T-helper 2 cell (primary cell): ENCODE measurements around the gene DPM2.

Source experiments
- DNase-seq, 5 experiments: peaks; one replicate each; pipeline versions ENCODE4 v3.0.0 to v3.0.0-alpha.2; 2012 to 2022

DPM2 gene

GRCh38 chr9:127898433-127899127 lies 39.1 kb downstream of the DPM2 start:
- no peak for DNase-seq

GRCh38 chr9:127897193-127897692 lies 40.4 kb downstream of the DPM2 start:
- no peak for DNase-seq

GRCh38 chr9:127896395-127897192 lies 41.1 kb downstream of the DPM2 start:
- DNase-seq: no peak

GRCh38 chr9:127895811-127896210 lies 41.8 kb downstream of the DPM2 start:
- no peak for DNase-seq

- no peak for DNase-seq
These were observed 44.3 kb downstream of the DPM2 start for GRCh38 chr9:127893392-127893791.

GRCh38 chr9:127892831-127893230 lies 44.8 kb downstream of the DPM2 start:
- DNase-seq: no peak

- no peak for DNase-seq
These were observed 47.6 kb downstream of the DPM2 start for GRCh38 chr9:127890053-127890452.

GRCh38 chr9:127887792-127888191 lies 49.9 kb downstream of the DPM2 start:
- peak in 1 of 5 experiments; percentile 35 for DNase-seq

GRCh38 chr9:127886401-127886972 lies 51.2 kb downstream of the DPM2 start:
- DNase-seq: no peak

GRCh38 chr9:127885508-127886281 lies 52.0 kb downstream of the DPM2 start:
- no peak for DNase-seq
